ENCODE data around the gene TKT. TPM values are rescaled to one million over a fixed set of nuclear protein-coding genes. Genes with fewer than 3 reads are reported as not detected.

TKT gene
- total and polyA plus RNA-seq, 2 of the 4 experiments (the other 2 are of a cell fraction), result 280 to 349 TPM

- peak overlapping the region; percentile 92 for H3K27ac ChIP-seq (ENCODE audit: insufficient read depth, low read length)
- CTCF ChIA-PET, result interaction anchor here (1.1 kb wide), 1 partner anchor 140 kb away, joined by 3 read pairs; no protein-coding TSS in a partner anchor
- H4K91ac ChIP-seq (ENCODE audit: insufficient read depth, low read depth, low read length), result no peak overlapping the region; the same call in 1 of the 2 replicates
- H3K4me2 ChIP-seq (ENCODE audit: low read depth, low read length), result peak overlapping the region; percentile 97
- POLR2A ChIA-PET (ENCODE audit: unreplicated experiment), result no interaction called here
- H3K79me1 ChIP-seq (ENCODE audit: low read depth in 1 of 2, low read length in 2 of 2), result peaks cover 0 to 43% of the 10 kb centered on the region in 2 experiments; a peak in 3 of 4 replicates
- DNase-seq, result peak; percentile 47
- H3K9me3 ChIP-seq (ENCODE audit: control insufficient read depth, insufficient read depth, low read length), result no peaks in the 10 kb centered on the region
- H2AK5ac ChIP-seq (ENCODE audit: low read depth, low read length), result 0 out of 2 replicates have a peak overlapping the region, but pooled peaks have one; percentile 66
- H3K14ac ChIP-seq (replicated peaks; ENCODE audit: low read depth, low read length), result peak overlapping the region; percentile 86
- H2AFZ ChIP-seq (replicated peaks; ENCODE audit: low read length, poor library complexity), result peak overlapping the region; percentile 83
- no TSS peak for BruUV-seq (replicated peaks)
- ATAC-seq (ENCODE audit: low read depth), result peak; percentile 35
- intact Hi-C loops (cut with micrococcal nuclease), result loop anchor here (2.0 kb wide), 1 partner anchor 16 kb away; no protein-coding TSS in a partner anchor
- peak overlapping the region; percentile 93 for H3K9ac ChIP-seq (ENCODE audit: low read depth, low read length)
- H4K20me1 ChIP-seq (ENCODE audit: insufficient read depth, low read length), result peaks cover 60% of the 10 kb centered on the region
- WGBS, 2 experiments (ENCODE audit: extremely low coverage in 2 of 2, insufficient read length in 1 of 2), result 0% methylated on average over 5 of the region's 32 CpGs; no CpG with 5 or more reads in 1 of the 2 experiments
- peak overlapping the region; percentile 98 for H2AK9ac ChIP-seq (replicated peaks; ENCODE audit: low read depth, low read length, poor library complexity)
- H3K23ac ChIP-seq (ENCODE audit: low read depth, low read length), result peak overlapping the region; percentile 14
- H3K27me3 ChIP-seq (ENCODE audit: control insufficient read depth, insufficient read depth, low read length), result no peaks in the 10 kb centered on the region
- peaks cover 19% of the 10 kb centered on the region for H3K4me1 ChIP-seq (ENCODE audit: control insufficient read depth, insufficient read depth, low read length)
- H4K5ac ChIP-seq (ENCODE audit: low read depth, low read length), result no peak overlapping the region
- H3K56ac ChIP-seq (ENCODE audit: extremely low read depth, insufficient read depth, low read length), result peak overlapping the region; percentile 38; the same call in 1 of the 2 replicates
- H3K4ac ChIP-seq (ENCODE audit: low read depth, low read length), result peak overlapping the region; percentile 52
- peak overlapping the region; percentile 95 for H3K4me3 ChIP-seq (ENCODE audit: insufficient read depth, low read depth, low read length)
- H2BK120ac ChIP-seq (ENCODE audit: low read depth, low read length), result 0 out of 2 replicates have a peak overlapping the region, but pooled peaks have one; percentile 22
- no peak overlapping the region for H2BK15ac ChIP-seq (ENCODE audit: low read depth, low read length)
- no peak overlapping the region; a peak in 1 of 4 replicates for H4K8ac ChIP-seq (ENCODE audit: low read depth in 2 of 2, low read length in 2 of 2)
- in situ Hi-C loops (cut with MboI; ENCODE audit: low sequenced_read_pairs), result no loop called here
- peaks cover 8% of the 10 kb centered on the region; the same call in 1 of the 2 replicates for H3K36me3 ChIP-seq (ENCODE audit: control insufficient read depth, insufficient read depth, low read length)
- H3K18ac ChIP-seq (ENCODE audit: low read depth, low read length), result no peak overlapping the region
- peaks cover 25% of the 10 kb centered on the region for H3K9me1 ChIP-seq (ENCODE audit: insufficient read depth, low read length)
- TF ChIP-seq RCOR1 (IDR thresholded peaks at IDR 0.05; ENCODE audit: insufficient replicate concordance, low read length) (no peak), MAZ (IDR thresholded peaks at IDR 0.05; ENCODE audit: borderline replicate concordance, low read depth, low read length) (0 out of 2 replicates have a peak, but pooled peaks have one; percentile 9), MXI1 (IDR thresholded peaks at IDR 0.05; ENCODE audit: borderline replicate concordance, low read depth, low read length) (peak; percentile 29; the same call in 1 of the 2 replicates), CTCF (conservative IDR thresholded peaks at IDR 0.05; ENCODE audit: low read depth, low read length) (no peak), SMC3 (IDR thresholded peaks at IDR 0.05; ENCODE audit: low read depth, low read length) (no peak)
- dilution Hi-C loops (cut with HindIII; ENCODE audit: low sequenced_read_pairs, unreplicated experiment), result no loop called here
- no peak overlapping the region for H2BK20ac ChIP-seq (ENCODE audit: low read depth, low read length)
- H2BK5ac ChIP-seq (ENCODE audit: low read depth, low read length, poor library complexity, severe bottlenecking), result peak overlapping the region; percentile 82
Measured at GRCh38 chr3:53254509-53255422, 1.1 kb downstream of the TKT start.

All from IMR-90 (cell line).